Dermis blood vessel endothelial cell (primary cell): ENCODE measurements around the gene PCCB. TPM values are rescaled to one million over a fixed set of nuclear protein-coding genes. Genes with fewer than 3 reads are reported as not detected.
A peak's percentile ranks its signal among the peaks of the same experiment; 100 is the strongest.
"Not testable (repeated sequence)": the region's sequence is repeated elsewhere in the genome, so short reads cannot be mapped to it uniquely, and the experiment has no call there.

Experiments
- DNase-seq: peaks from one replicate; pipeline ENCODE4 v3.0.0; 2010
- total RNA-seq: library from RNA; depleted of rRNA; stranded (reverse); fragments of >200 nt; gene quantifications from 2 replicates; pipeline ENCODE4 v1.2.3, GENCODE V29; 2014

PCCB gene
- total RNA-seq, 1 donor from 2014 or later, result 42.7 TPM

DNA sequence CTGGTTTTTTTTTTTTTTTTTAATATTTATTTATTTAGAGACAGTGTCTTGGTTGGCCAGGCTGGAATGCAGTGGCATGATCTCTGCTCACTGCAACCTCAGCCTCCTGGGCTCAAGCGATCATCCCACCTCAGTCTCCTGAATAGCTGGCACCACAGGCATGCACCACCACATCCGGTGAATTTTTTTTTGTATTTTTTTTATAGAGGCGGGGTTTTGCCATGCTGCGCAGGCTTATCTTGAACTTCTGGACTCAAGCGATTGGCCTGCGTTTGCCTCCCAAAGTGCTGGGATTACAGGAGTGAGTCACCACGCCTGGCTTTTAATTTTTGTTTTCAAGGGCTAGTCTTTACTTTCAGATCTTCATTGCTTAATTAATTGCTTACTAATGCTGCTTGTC is 13.1 kb downstream of the PCCB start:
- no peak for DNase-seq

DNA sequence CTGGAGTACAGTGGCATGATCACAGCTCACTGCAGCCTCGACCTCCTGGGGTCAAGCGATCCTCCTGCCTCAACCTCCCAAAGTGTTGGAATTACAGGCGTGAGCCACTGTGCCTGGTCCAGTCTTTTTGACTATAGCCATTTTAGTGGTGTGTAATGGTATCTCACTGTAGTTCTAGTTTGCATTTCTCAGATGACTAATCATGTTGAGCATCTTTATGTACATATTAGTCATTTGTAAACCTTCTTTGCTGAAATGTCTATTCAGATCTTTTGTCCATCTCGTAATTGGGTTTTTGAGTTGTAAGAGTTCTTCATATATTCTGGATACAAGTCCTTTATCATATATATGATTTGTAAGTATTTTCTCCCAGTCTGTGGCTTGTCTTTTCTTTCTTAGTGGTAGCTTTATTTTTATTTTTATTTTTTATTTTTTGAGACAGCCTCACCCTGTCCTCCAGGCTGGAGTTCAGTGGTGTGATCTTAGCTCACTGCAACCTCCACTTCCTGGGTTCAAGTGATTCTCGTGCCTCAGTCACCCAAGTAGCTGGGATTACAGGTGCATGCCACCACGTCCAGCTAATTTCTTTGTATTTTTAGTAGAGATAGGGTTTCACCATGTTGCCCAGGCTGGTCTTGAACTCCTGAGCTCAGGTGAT is 16.5 kb downstream of the PCCB start:
- not testable (repeated sequence) for DNase-seq

GRCh38 chr3:136267235-136267634 is 17.1 kb downstream of the PCCB start:
- no peak for DNase-seq

DNA sequence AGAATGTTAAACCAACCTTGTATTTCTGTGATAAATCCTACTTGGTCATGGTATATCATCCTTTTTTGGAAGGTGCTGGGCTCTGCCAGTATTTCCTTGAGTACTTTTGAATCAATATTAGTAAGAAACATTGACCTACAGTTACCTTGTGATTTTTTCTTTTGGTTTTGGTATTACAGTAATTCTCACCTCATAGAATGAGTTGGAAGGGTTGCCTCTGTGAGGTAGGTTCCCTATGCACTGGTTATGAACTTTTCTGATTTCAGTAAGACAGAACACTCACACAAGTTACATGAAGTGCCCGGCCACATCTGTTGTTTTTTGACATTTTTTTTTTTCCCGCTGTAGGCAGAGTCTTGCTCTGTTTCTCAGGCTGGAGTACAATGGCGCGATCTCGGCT is 20.0 kb downstream of the PCCB start:
- DNase-seq, result no peak

- DNase-seq, result not testable (repeated sequence)
Observed at GRCh38 chr3:136271626-136272025, 21.5 kb downstream of the PCCB start.

DNA sequence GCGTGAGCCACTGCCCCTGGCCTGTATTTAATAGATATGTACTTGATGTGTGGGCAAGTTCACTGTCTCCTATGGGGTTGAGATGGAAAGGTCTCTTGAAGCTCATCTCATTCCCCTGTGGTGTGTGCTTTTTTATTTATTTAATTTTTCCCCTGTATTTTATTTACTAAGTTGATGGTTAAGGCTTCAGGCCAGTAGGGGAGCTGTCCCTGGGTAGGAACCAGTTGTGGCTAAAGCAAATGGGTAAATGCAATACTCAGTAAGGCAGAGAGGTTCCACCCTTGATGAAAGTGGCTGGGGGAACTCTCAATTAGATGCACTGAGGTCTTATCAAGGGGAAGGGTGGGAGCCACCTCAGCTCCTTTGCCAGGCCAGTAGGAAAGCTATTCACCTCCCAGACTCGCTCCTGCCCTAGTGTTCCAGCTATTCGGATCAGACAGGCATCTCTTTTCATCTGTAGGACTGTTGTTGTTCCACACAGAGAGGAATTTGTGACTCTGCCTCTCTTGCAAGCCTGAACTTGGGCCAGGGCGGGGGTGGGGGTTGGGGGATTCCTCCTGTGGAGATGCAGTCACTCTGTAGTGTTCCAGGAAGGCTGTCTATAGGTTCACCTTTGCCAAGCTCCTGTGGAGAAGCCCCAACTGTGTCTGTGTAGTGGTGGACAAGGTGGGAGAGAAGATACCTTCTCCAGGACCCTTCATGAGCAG is 26.1 kb downstream of the PCCB start:
- no peak for DNase-seq

- DNase-seq, result no peak
Observed at GRCh38 chr3:136277115-136277514, 27.0 kb downstream of the PCCB start.

DNA sequence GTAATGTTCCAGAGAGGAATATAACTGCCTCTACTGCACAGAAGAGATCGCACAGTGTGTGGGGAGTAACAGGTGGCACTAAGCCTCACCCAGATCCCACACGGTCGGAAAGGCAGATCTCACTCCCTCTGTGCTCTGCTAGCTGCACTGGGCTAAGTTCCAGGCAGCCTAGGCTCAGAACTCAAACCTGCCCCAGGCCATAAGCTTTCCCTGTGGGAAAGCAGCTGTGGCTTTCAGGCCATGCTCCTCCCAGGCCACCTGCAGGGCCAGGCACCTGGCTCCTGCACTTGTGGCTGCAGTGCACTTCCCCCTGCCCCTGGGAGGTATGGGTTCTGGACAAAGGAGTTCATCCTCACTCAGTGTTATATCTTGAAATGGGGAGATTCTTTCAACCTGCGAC is 27.5 kb downstream of the PCCB start:
- no peak for DNase-seq

DNA sequence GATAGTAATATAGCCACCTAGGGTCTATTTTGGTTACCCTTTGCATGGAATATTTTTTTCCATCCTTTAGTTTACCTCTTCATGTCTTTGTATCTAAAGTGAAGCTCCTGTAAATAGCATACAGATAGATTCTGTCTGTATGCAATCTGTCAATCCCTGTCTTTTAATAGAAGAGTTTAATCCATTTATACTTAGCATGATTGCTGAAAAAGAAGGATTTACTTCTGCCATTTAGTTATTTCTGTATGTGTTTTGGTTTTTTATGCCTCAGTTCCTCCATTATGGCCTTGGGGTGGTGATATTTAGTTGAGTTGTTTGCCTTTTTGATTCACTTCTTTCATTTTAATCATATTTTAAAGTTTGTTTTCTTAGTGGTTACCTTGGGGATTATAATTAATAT is 29.0 kb downstream of the PCCB start:
- DNase-seq, result no peak

DNA sequence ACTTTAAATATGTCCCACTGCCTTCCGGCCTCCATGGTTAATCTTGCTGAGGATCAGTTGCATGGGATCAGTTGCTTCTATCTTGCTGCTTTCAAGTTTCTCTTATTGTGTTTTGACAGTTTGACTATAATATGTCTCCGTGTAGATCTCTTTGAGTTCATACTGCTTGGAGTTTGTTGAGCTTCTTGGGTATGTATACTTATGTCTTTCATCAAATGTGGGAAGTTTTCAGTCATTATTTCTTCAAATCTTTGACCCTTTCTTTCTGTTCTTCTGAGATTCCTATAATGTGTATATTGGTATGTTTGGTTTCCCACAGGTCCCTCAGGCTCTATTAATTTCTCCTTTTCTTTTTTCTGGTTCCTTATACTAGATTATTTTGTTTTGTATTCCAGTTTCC is 30.8 kb downstream of the PCCB start:
- no peak for DNase-seq

DNA sequence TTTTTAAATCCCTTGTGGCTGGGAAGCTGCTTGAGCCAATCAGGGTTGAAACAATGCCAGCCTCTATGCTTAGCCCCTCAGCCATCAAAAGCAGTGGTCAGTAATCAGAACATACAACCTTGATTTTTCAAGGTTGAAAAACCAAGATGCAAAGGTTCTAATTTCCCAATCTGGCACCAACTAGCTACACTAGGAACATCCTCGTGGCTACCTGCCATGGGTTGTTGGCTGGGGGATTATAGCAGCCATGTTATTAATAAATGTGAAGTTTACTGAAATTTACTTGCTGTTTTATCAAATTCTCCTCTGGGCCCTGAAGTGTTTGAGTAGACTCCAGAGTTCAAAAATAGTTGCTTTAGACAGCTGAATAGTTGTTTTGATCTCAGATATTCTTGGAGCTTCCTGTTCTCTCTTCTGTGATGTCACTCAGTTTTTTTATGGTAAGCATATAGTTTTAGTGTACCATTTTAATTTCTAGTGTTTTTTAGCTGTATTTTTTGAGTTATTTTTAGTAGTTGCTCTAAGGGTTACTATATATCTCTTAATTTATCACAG is 31.9 kb downstream of the PCCB start:
- peak; percentile 20 for DNase-seq

DNA sequence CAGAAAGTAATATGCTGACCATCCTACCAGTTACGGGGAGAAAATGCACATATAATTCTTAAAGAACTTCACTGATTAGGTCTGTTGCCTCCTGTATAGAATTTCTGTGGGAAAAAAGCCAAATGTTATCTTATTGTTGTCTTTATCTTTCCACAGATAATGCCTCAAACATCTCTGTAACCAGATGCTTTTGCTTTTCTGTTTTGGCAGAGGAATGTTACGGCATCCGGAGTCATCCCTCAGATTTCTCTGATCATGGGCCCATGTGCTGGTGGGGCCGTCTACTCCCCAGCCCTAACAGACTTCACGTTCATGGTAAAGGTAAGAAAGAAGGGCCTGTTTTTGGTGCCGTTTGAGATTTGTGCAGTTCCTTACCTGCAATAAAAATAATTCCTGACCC is 33.5 kb downstream of the PCCB start:
- DNase-seq, result no peak

DNA sequence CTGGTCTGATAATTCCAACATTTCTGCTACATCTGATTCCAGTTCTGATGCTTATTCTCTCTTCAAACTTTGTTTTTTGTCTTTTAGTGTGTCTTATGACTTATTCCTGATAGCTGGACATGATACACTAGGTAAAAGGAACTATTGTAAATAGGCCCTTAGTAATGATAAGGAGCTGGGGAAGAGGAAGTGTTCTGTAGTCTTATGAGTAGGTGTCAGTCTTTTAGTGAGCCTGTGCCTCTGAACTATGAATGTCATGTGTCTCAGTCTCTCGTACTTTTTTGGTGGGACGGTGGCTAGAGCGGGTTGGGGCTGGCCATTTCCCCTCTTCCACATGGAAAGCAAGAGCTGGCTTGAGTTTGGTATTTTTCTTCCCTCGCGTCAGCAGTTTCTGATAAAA is 41.2 kb downstream of the PCCB start:
- DNase-seq, result no peak

GRCh38 chr3:136292500-136292899 is 42.4 kb downstream of the PCCB start:
- DNase-seq, result no peak

DNA sequence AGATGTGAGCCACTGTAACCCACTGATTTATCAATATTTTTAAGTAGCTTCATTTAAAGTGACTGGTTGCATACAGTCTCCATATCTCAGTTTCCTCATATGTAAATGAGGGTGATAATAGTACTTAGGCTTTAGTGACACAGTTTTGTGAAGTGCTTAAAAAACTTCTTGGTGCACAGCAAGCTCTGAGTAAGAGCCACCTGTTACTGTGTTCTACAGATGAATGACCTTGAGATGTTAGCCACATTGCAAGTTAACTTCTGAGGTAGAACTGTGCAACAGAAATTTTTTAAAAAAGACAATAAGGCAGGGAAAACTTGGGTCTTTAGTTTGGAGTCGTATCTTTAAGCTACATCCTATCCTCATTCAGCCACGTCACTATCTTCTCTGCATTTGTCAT is 43.1 kb downstream of the PCCB start:
- no peak for DNase-seq

GRCh38 chr3:136294176-136294575 is 44.0 kb downstream of the PCCB start:
- no peak for DNase-seq

- DNase-seq, result no peak
Observed at GRCh38 chr3:136296960-136297359, 46.8 kb downstream of the PCCB start.

DNA sequence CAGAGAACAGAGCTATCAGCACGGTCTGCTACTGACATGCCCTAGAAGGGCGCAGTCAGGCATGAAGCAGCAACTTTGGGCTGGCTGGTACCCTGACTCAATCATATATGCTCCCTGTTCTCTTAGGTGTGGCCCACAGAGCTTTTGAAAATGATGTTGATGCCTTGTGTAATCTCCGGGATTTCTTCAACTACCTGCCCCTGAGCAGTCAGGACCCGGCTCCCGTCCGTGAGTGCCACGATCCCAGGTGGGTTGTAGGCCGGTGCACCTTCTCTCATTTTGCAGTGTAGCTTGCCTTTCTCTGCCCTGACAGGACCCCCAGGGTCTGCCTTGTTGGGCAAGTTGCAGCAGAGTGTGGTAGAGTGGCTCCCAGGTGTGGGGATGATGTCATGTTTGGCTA is 47.7 kb downstream of the PCCB start:
- no peak for DNase-seq

GRCh38 chr3:136300444-136300843 is 50.3 kb downstream of the PCCB start:
- DNase-seq, result no peak

DNA sequence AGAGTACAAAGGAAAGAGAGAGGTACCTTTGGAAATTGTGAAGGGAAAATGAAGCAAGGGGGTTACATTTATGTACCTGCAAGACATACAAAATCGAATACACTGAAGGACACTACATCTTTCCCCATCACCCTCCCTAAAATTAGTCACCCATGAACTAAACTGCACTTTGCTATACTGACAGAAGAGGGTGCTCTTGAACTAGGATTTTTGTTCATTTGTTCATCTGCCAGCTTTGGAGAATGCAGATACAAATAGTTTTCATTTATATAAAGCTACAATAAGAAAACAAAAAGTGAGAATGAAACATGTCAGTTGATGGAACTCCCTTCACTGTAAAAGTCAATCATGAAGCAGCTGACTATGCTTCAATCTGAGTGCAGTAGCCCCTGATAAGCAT is 55.7 kb downstream of the PCCB start:
- DNase-seq, result peak; percentile 68

- no peak for DNase-seq
Observed at GRCh38 chr3:136311261-136311660, 61.1 kb downstream of the PCCB start.

DNA sequence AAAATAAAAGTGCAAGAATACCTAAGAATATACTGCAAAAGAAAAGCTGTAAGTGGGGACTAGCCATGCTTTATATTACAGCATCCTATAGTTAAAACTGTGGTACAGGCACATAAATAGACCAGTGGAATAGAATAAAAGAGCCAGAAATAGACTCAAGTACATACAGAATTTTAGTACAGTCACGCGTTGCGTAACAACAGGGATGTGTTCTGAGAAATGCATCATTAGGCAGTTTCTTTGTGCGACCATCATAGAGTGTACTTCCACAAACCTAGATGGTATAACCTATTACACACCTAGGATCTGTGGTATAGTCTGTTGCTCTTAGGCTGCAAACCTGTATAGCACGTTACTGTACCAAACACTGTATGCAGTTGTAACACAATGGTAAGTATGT is 61.8 kb downstream of the PCCB start:
- no peak for DNase-seq

DNA sequence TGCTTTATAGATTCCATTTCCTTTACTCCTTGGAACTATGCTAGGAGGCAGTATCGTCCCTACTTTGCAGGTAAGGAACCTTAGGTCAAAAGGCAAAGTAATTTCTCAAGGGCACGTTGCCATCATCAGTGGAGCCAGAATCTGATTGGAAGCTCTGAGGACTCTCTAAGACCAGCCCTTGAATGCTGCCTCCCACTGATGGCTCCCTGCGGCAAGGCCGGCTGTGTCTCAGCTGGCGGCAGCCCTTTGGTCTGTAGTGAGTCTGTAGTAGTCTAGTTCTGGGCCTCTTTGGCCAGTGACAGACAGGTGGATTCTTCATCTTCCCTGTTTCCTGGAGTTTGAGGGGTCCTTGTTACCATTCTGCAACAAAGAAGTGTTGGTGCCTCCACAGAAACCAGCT is 76.2 kb downstream of the PCCB start:
- no peak for DNase-seq

DNA sequence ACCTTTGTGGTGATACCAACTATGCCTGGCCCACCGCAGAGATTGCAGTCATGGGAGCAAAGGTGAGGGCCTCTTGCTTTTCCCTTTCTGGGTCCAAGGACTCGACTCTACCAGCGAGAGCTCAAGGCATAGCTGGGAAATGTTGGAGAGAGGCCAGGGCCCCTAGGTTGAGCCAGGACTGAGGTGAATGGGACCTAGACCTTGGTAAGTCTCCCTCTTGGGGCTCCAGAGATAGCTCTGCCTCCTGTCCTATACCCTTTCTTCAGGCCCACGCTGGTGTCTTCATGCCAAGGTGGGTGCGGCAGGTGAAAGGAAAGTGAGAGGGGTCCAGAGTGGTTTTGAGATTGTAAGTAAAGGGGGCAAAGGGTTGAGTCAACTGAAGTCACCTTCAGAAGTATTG is 77.5 kb downstream of the PCCB start:
- no peak for DNase-seq
